Loucy (cell line): ENCODE measurements around the gene PRRT4.

Experiments
- H2AFZ ChIP-seq: fragments of 200-600 bp; sonication (generic); 2 replicates; pipeline ENCODE4 v1.6.0; 2016; ENCODE audit warnings: antibody characterized with exemption, mild to moderate bottlenecking, low read length, moderate library complexity
- H3F3A ChIP-seq: fragments of 200-600 bp; 2 replicates; pipeline ENCODE4 v1.6.0; 2016; ENCODE audit warnings: antibody characterized with exemption, low read depth, mild to moderate bottlenecking
- H3K27me3 ChIP-seq: fragments of 200-600 bp; sonication (generic); 2 replicates; pipeline ENCODE4 v1.6.1; 2014; ENCODE audit warnings: low read length, mild to moderate bottlenecking; ENCODE audit not compliant: insufficient read depth, poor library complexity, severe bottlenecking
- H3K36me3 ChIP-seq: fragments of 200-600 bp; sonication (generic); 2 replicates; pipeline ENCODE4 v1.6.1; 2016; ENCODE audit warnings: low read length; ENCODE audit not compliant: insufficient read depth
- H3K4me1 ChIP-seq: fragments of 200-600 bp; sonication (generic); 2 replicates; pipeline ENCODE4 v1.5.1; 2014; ENCODE audit warnings: low read length, mild to moderate bottlenecking; ENCODE audit not compliant: insufficient read depth, poor library complexity, severe bottlenecking
- H3K4me2 ChIP-seq: fragments of 200-600 bp; sonication (generic); 2 replicates; pipeline ENCODE4 v1.6.0; 2014; ENCODE audit warnings: antibody characterized with exemption, low read length, low read depth, mild to moderate bottlenecking; ENCODE audit not compliant: poor library complexity, severe bottlenecking
- H3K4me3 ChIP-seq: fragments of 200-600 bp; sonication (generic); 2 replicates; pipeline ENCODE4 v1.5.1; 2014; ENCODE audit warnings: low read length, mild to moderate bottlenecking, mixed read lengths; ENCODE audit not compliant: poor library complexity, severe bottlenecking
- H3K79me2 ChIP-seq: fragments of 200-600 bp; sonication (generic); 2 replicates; pipeline ENCODE4 v1.6.1; 2014; ENCODE audit warnings: low read length; ENCODE audit not compliant: insufficient read depth
- H3K9ac ChIP-seq: fragments of 200-600 bp; sonication (generic); 2 replicates; pipeline ENCODE4 v1.6.0; 2014; ENCODE audit warnings: mild to moderate bottlenecking, low read depth, low read length, moderate library complexity; ENCODE audit not compliant: poor library complexity, severe bottlenecking
- H3K9me2 ChIP-seq: fragments of 200-600 bp; sonication (generic); replicated peaks from 2 replicates; pipeline ENCODE4 v1.6.1; 2016; ENCODE audit warnings: low read depth, low read length, mixed read lengths
- H3K9me3 ChIP-seq: fragments of 200-600 bp; sonication (generic); 2 replicates; pipeline ENCODE4 v1.6.1; 2014; ENCODE audit warnings: mild to moderate bottlenecking, antibody characterized with exemption, low read length, low read depth; ENCODE audit not compliant: insufficient read depth
- H4K20me1 ChIP-seq: fragments of 200-600 bp; sonication (generic); 2 replicates; pipeline ENCODE4 v1.6.0; 2014; ENCODE audit warnings: antibody characterized with exemption, low read length, mild to moderate bottlenecking; ENCODE audit not compliant: insufficient read depth, poor library complexity, severe bottlenecking
- EZH2phosphoT487 ChIP-seq: fragments of 200-600 bp; IDR thresholded peaks from 2 replicates; pipeline ENCODE4 v1.6.1; 2018; ENCODE audit warnings: antibody characterized with exemption, mild to moderate bottlenecking, moderate library complexity, borderline replicate concordance
- TF ChIP-seq, protein P1 (sequence below): fragments of 200-600 bp; sonication (generic); conservative IDR thresholded peaks from 2 replicates; pipeline ENCODE4 v1.5.1; 2014; ENCODE audit warnings: mild to moderate bottlenecking, antibody characterized with exemption, low read length

Gene PRRT4

DNA sequence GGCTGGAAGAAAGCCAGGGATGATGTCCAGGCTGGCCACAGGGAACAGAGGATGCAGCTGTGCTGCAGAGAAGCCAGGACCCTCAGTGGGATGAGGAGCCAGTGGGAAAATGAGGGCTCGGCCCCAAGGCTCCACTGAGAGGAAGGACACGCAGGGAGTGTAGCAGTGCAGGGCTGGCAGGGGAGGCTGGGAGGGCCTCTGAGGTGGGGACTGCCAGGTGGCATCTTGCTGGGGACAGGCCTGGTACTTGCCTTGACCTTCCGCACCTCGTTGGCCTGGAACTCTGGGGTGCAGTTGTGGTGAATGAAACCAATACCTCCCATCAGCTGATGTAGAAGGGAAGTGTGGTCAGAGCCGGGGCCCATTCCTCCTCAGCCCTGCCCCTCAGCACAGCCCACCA lies 39.1 kb upstream of the PRRT4 start:
- peaks cover 19% of the 10 kb centered on the region for H3K4me1 ChIP-seq
- H4K20me1 ChIP-seq = peaks cover 14% of the 10 kb centered on the region
- H3K9me3 ChIP-seq = no peaks in the 10 kb centered on the region
- H3K36me3 ChIP-seq = peaks cover 35% of the 10 kb centered on the region; the same call in 1 of the 2 replicates
- no peak overlapping the region for H3K4me2 ChIP-seq
- no peak overlapping the region for H3K4me3 ChIP-seq
- H2AFZ ChIP-seq = no peak overlapping the region
- no peaks in the 10 kb centered on the region for H3K27me3 ChIP-seq
- peaks cover 35% of the 10 kb centered on the region for H3K79me2 ChIP-seq
- H3K9ac ChIP-seq = no peak overlapping the region
- TF ChIP-seq, protein P1, sequence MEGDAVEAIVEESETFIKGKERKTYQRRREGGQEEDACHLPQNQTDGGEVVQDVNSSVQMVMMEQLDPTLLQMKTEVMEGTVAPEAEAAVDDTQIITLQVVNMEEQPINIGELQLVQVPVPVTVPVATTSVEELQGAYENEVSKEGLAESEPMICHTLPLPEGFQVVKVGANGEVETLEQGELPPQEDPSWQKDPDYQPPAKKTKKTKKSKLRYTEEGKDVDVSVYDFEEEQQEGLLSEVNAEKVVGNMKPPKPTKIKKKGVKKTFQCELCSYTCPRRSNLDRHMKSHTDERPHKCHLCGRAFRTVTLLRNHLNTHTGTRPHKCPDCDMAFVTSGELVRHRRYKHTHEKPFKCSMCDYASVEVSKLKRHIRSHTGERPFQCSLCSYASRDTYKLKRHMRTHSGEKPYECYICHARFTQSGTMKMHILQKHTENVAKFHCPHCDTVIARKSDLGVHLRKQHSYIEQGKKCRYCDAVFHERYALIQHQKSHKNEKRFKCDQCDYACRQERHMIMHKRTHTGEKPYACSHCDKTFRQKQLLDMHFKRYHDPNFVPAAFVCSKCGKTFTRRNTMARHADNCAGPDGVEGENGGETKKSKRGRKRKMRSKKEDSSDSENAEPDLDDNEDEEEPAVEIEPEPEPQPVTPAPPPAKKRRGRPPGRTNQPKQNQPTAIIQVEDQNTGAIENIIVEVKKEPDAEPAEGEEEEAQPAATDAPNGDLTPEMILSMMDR = no peak
- TF ChIP-seq EZH2phosphoT487 = no peak
- H3K9me2 ChIP-seq = no peaks in the 10 kb centered on the region
- no peaks in the 10 kb centered on the region for H3F3A ChIP-seq

DNA sequence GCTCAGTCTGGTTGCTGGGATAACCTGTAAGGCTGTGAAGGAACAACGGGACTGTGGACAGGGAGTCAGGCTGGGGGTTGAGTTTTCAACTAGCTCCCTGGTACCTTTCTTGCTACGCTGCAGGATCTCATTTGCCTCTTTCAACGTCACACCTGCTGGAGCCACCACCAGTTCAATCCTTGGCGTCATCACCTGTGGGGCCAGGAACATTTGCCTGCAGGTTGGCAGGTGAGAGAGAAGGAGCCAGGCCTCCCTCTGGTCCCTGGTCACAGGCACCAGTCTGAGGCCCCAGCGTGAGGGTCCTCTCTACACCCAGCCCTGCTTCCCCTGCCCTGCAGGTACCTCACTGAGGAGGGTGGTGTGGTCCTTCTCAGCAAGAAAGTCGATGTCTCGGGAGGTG lies 38.5 kb upstream of the PRRT4 start:
- Histone ChIP-seq H3K36me3 (peaks cover 35% of the 10 kb centered on the region; the same call in 1 of the 2 replicates), H3K4me2 (no peak overlapping the region), H2AFZ (no peak overlapping the region), H3K79me2 (peaks cover 30% of the 10 kb centered on the region), H3K27me3 (no peaks in the 10 kb centered on the region), H3K9ac (no peak overlapping the region), H3K9me2 (no peaks in the 10 kb centered on the region), H4K20me1 (peaks cover 14% of the 10 kb centered on the region), H3K9me3 (no peaks in the 10 kb centered on the region), H3K4me3 (no peak overlapping the region), H3K4me1 (peaks cover 19% of the 10 kb centered on the region), H3F3A (no peaks in the 10 kb centered on the region)
- TF ChIP-seq, protein P1 = no peak
- TF ChIP-seq EZH2phosphoT487 = no peak

DNA sequence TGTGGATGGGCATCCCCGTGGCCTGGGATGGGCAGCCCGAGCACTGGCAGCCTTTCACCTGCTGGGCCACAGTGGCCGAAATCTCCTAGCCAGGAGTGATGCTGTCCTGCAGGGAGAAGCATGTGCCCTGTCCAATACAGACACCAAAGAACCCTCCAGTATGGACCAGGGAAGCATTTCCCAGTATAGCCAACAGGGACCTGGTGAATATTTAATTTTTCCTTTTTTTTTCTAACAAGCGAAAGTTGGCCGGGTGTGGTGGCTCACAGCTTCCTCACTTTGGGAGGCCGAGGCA lies 37.3 kb upstream of the PRRT4 start:
- Histone ChIP-seq H3K9me2 (no peaks in the 10 kb centered on the region), H3K36me3 (peaks cover 35% of the 10 kb centered on the region; the same call in 1 of the 2 replicates), H3K4me3 (no peak overlapping the region), H3K79me2 (peaks cover 18% of the 10 kb centered on the region), H3K27me3 (no peaks in the 10 kb centered on the region), H3K4me2 (no peak overlapping the region), H3F3A (no peaks in the 10 kb centered on the region), H3K4me1 (peaks cover 8% of the 10 kb centered on the region), H3K9ac (no peak overlapping the region), H2AFZ (no peak overlapping the region), H3K9me3 (no peaks in the 10 kb centered on the region), H4K20me1 (peaks cover 6% of the 10 kb centered on the region)
- TF ChIP-seq, protein P1 = peak; percentile 0; the same call in 1 of the 2 replicates
- no peak for TF ChIP-seq EZH2phosphoT487
